Bronchial epithelial cell (primary cell): ENCODE data around the gene BHLHE23. TPM values are rescaled to one million over a fixed set of nuclear protein-coding genes. Genes with fewer than 3 reads are reported as not detected.
A peak's percentile ranks its signal among the peaks of the same experiment; 100 is the strongest.
"Not testable (repeated sequence)": the region's sequence is repeated elsewhere in the genome, so short reads cannot be mapped to it uniquely, and the experiment has no call there.

ENCODE experiments used
- DNase-seq: peaks from one replicate; pipeline ENCODE4 v3.0.0-alpha.2; 2010; ENCODE audit warnings: low read depth
- FAIRE-seq: peaks from 2 replicates; lab custom pipeline; 2011; peaks lifted over from hg19 to GRCh38; lab: Jason Lieb, UNC
- H3K27me3 ChIP-seq: 2 replicates; pipeline ENCODE4 v1.5.1; 2011; ENCODE audit warnings: low read length; ENCODE audit not compliant: control insufficient read depth, insufficient read depth
- H3K36me3 ChIP-seq: 2 replicates; pipeline ENCODE4 v1.5.1; 2011; ENCODE audit warnings: low read length; ENCODE audit not compliant: control insufficient read depth, insufficient read depth
- H3K4me3 ChIP-seq: 2 replicates; pipeline ENCODE4 v1.5.1; 2011; ENCODE audit warnings: mild to moderate bottlenecking, low read depth, low read length, control low read depth
- total RNA-seq: library from RNA; depleted of rRNA; stranded (reverse); fragments of >200 nt; gene quantifications from 2 replicates; pipeline ENCODE4 v1.2.1, GENCODE V29; 2014
- TF ChIP-seq, protein P1 (sequence below): IDR thresholded peaks from 2 replicates; pipeline ENCODE4 v1.5.1; 2011; ENCODE audit warnings: mild to moderate bottlenecking, moderate library complexity, low read length, control low read depth, inconsistent platforms; ENCODE audit not compliant: insufficient read depth, severe bottlenecking

BHLHE23 gene
- total RNA-seq, 1 donor from 2014 or later, result not detected

DNA sequence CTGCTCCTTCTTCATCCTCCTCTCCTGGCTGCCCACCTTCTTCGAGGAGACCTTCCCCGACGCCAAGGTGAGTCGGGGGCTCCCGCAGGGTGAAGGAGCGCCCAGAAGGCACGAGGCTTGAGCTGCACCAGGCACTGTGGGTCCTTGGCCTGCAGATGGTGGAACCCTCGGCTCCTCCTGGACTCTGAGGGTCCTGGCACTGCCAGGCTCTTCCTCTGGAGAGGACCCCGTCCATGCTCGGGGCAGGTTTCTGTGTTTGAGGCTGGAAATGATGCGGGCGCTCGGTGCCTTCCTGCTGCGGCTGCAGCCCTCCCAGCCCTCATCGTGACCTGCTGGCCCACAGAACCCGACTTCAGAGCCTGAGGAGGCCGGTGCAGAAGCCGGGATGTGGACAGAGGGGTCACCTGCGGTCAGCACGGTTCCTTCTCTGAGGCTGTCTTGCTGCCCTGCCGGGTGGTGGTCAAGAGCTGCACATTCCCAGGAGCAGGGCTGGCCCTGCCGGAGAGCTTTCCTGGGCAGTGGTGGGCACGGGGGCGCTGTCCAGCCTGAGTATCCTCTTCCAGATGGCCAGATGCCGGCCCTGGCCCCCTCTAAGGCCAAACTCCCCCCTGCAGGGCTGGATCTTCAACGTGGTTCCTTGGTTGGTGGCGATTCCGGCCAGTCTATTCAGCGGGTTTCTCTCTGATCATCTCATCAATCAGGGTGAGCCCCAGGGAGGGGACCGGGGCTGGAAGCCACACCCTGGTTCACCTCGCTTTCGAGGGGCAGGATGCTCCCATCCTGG lies 43.0 kb downstream of the BHLHE23 start:
- no peak for DNase-seq
- TF ChIP-seq, protein P1, sequence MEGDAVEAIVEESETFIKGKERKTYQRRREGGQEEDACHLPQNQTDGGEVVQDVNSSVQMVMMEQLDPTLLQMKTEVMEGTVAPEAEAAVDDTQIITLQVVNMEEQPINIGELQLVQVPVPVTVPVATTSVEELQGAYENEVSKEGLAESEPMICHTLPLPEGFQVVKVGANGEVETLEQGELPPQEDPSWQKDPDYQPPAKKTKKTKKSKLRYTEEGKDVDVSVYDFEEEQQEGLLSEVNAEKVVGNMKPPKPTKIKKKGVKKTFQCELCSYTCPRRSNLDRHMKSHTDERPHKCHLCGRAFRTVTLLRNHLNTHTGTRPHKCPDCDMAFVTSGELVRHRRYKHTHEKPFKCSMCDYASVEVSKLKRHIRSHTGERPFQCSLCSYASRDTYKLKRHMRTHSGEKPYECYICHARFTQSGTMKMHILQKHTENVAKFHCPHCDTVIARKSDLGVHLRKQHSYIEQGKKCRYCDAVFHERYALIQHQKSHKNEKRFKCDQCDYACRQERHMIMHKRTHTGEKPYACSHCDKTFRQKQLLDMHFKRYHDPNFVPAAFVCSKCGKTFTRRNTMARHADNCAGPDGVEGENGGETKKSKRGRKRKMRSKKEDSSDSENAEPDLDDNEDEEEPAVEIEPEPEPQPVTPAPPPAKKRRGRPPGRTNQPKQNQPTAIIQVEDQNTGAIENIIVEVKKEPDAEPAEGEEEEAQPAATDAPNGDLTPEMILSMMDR, result no peak
- no peak for FAIRE-seq
- Histone ChIP-seq H3K36me3 (no peaks in the 10 kb centered on the region), H3K27me3 (no peaks in the 10 kb centered on the region), H3K4me3 (no peak overlapping the region)

DNA sequence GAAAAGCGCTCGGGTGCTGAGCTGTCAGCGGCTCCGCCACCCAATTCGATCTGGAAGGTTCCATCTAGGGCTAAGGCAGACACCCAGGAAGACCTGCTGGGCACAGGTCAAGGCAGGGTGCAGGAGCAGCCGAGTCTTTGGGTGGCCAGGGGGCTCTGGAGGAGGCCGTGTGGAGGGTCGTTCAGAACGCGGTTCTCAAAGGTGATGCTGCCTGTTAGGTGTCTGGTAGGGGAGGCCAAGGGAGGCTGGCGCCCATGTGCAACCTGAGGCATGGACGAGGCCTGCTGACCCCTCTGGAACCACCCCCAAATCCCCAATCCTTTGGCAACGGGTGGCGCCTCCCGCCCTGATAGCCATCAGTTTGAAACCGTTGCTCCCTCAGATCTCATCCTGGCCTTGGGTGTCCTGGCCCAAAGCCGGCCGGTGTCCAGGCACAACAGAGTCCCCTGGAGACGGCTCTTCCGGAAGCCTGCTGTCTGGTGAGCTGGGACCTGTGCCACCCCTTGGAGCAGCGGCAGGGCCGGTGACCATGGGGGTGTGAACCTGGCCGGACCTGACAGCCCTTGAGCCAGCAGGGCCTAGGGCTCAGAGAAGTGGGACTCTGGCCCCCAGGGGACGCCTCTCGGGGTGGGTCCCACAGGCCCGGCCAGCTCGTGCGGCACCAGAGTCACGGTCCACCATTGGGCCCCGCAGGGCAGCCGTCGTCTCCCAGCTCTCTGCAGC lies 43.7 kb downstream of the BHLHE23 start:
- no peak overlapping the region for H3K4me3 ChIP-seq
- H3K36me3 ChIP-seq, result no peaks in the 10 kb centered on the region
- DNase-seq (no peak), FAIRE-seq (no peak)
- TF ChIP-seq, protein P1, result no peak
- H3K27me3 ChIP-seq, result no peaks in the 10 kb centered on the region

DNA sequence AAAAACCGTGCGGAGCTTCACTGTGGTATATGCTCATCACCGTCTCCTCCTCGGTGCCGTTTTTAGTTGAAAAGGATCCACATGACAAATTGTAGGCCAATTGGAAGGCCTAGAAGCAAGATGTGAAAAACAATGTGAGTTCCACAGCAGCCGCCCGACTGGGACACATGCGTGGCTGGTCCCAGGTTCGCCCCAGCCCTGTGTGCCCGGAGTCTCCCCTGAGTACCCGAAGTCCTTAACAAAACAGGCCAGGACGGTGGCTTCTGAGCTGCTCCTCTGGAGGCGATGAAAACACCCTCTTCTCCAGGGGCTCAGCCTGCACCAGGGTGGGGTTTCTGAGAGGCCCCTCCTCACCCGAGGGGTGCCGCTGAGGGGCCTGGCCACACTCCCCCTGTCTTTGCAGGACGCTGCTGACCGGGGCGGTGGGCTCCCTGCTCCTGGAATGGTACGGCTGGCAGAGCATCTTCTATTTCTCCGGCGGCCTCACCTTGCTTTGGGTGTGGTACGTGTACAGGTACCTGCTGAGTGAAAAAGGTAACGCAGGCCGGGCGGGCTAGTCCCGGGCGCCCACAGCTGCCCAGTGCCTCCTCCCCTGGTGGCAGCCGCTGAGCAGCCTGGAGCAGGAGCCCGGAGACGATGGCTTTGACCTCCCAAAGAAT lies 44.4 kb downstream of the BHLHE23 start:
- Histone ChIP-seq H3K36me3 (no peaks in the 10 kb centered on the region), H3K4me3 (no peak overlapping the region), H3K27me3 (no peaks in the 10 kb centered on the region)
- DNase-seq (no peak), FAIRE-seq (no peak)
- TF ChIP-seq, protein P1, result no peak

DNA sequence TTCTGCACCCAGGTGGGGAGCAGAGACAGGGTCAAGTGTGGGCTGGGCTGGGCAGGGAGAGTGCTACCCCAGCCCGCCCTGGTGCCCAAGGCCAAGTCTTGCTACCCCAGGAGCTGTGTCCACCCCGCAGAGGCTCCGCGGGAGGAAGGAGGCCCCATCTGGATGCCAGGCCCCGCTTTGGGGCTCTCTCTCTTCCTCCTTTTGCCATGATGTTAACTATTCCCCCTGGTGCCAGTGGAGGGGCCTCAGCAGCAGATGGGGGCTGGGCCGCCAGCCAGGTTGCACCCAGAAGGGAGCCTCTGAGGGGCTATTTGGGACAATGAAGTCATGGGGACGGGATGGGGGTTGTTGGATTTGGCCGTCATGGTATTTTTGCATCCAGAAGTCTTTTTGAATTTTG lies 45.0 kb downstream of the BHLHE23 start:
- no peaks in the 10 kb centered on the region for H3K36me3 ChIP-seq
- DNase-seq (no peak), FAIRE-seq (no peak)
- no peak overlapping the region for H3K4me3 ChIP-seq
- TF ChIP-seq, protein P1, result no peak
- H3K27me3 ChIP-seq, result no peaks in the 10 kb centered on the region

DNA sequence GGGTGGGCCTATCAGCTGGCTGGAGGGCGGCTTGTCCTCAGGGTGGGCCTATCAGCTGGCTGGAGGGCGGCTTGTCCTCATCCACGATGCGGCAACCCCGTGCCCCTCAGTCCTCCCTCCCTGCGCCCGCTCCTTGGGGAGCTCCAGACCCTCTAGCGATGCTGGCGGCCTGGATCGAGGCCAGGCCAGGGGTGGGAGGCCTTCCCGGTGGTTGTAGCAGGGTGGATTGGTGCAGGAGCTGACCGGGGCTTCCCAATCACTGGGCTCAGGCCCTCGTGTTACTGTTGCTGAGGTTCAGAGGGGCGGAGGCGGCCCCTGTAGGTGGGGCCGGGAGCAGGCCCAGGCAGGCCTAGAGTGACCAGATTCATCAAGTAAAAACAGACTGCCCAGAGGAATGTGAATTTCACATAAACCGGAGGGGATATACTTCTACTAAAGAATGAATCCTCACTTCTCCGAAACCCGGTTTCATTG lies 45.4 kb downstream of the BHLHE23 start:
- Histone ChIP-seq H3K27me3 (no peaks in the 10 kb centered on the region), H3K4me3 (no peak overlapping the region), H3K36me3 (no peaks in the 10 kb centered on the region)
- FAIRE-seq, result no peak
- TF ChIP-seq, protein P1, result no peak
- DNase-seq, result peak; percentile 37

DNA sequence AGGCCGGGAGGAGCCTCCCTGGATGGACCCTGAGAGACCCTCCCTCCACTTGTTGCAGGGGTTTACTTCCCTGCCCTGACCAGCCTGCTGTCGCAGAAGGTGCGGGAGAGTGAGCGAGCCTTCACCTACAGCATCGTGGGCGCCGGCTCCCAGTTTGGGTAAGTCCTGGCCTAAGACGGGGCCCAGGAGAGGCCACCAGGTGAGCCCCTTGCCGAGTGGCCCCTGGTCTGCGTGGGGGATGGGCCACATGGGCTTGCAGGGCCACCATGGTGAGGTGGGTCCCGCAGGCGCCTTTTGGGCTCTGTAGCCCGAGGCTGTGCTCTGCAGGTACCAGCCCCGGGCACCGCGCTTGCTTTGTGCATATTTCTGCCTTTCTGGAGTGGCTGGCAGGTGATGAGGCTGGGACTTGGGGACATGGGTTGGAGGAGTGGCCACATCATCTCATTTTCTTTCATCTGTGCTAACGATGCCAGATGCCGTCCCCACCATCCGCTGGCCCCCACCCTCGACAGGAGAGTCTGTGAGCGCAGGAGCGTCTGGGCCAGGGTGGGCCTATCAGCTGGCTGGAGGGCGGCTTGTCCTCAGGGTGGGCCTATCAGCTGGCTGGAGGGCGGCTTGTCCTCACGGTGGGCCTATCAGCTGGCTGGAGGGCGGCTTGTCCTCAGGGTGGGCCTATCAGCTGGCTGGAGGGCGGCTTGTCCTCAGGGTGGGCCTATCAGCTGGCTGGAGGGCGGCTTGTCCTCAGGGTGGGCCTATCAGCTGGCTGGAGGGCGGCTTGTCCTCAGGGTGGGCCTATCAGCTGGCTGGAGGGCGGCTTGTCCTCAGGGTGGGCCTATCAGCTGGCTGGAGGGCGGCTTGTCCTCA lies 46.1 kb downstream of the BHLHE23 start:
- not testable (repeated sequence) for FAIRE-seq, H3K27me3 ChIP-seq, H3K36me3 ChIP-seq, H3K4me3 ChIP-seq, DNase-seq
